Measurements from ENCODE around the gene PGAP3.

The PGAP3 gene

GRCh38 chr17:39684369-39685192, 3.3 kb downstream of the PGAP3 start:
- H3K4me3 ChIP-seq (ENCODE audit: control insufficient read depth, low read depth, low read length): no peak overlapping the region
- no peak for TF ChIP-seq CTCF (IDR thresholded peaks at IDR 0.05; ENCODE audit: control insufficient read depth, insufficient read depth, low read depth, low read length, missing control alignments)
- DNase-seq (ENCODE audit: low read depth): no peak

DNA sequence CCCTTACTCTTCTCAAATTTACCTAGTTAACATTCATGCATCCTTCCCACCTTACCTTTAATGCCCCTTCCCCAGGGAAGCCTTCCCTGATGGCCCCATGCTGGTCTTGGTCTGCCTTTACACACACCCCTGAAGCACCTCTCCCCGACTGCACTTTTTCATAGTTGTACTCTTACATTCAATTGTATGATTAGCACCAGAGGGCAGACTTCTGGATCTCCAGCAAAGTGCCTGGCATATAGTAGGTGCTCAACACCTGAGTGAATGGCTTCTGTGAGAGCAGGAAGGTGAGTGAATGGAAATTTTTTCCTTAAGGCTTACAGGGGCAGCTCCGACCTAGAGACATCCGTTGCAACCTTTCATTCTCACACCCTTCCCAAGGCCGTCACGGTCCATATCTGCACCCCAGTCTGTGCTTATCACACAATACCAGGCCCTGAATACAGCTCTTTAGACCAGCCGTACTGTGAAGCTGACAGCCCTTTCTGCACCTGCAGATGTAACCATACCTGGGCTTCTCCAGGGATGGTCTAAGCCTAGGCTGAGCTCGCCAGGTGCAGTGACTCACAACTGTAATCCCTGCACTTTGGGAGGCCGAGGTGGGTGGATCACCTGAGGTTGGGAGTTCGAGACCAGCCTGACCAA, 4.4 kb downstream of the PGAP3 start:
- H3K4me3 ChIP-seq (ENCODE audit: control insufficient read depth, low read depth, low read length): no peak overlapping the region
- no peak for TF ChIP-seq CTCF (IDR thresholded peaks at IDR 0.05; ENCODE audit: control insufficient read depth, insufficient read depth, low read depth, low read length, missing control alignments)
- no peak for DNase-seq (ENCODE audit: low read depth)

- TF ChIP-seq CTCF (IDR thresholded peaks at IDR 0.05; ENCODE audit: control insufficient read depth, insufficient read depth, low read depth, low read length, missing control alignments): no peak
- DNase-seq (ENCODE audit: low read depth): no peak
- no peak overlapping the region for H3K4me3 ChIP-seq (ENCODE audit: control insufficient read depth, low read depth, low read length)
These were observed 8.2 kb downstream of the PGAP3 start for GRCh38 chr17:39679521-39680192.

DNA sequence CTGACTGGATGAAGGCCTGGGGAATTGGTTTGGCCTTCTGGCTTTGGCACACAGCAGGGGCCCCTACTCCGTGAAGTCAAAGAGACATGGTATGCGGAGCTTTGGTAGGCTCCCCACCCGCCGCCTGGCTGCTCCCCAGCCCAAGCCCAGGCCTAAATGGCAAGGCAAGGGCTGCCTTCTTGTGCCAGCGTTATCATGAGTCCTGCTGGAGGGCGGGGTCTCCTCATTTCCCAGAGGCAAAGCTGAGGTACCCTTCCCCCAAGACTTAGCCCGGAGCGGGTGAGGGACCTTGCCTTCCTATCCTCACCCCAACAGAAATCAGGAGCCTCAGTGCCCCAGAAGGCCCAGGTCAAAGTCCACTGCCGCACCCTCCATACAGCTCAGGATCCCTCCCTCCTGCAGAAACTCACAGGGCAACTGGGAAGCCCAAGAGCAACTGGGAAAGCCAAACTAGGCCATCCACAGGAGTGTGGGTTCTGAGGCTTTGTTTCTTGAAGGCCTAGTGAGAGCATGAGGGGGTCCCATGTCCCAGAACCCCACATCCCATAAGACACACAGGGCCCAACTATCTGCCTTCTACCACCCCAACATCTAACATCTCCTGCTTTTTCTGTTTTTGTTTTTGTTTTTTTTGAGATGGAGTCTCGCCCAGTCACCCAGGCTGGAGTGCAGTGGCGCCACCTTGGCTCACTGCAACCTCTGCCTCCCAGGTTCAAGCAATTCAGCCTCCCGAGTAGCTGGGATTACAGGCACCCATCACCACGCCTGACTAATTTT, 9.3 kb downstream of the PGAP3 start:
- H3K4me3 ChIP-seq (ENCODE audit: control insufficient read depth, low read depth, low read length): no peak overlapping the region
- TF ChIP-seq CTCF (IDR thresholded peaks at IDR 0.05; ENCODE audit: control insufficient read depth, insufficient read depth, low read depth, low read length, missing control alignments): no peak
- no peak for DNase-seq (ENCODE audit: low read depth)

- DNase-seq (ENCODE audit: low read depth): no peak
- no peak for TF ChIP-seq CTCF (IDR thresholded peaks at IDR 0.05; ENCODE audit: control insufficient read depth, insufficient read depth, low read depth, low read length, missing control alignments)
- H3K4me3 ChIP-seq (ENCODE audit: control insufficient read depth, low read depth, low read length): no peak overlapping the region
These were observed 10.1 kb downstream of the PGAP3 start for GRCh38 chr17:39677542-39678339.
